Osteoblast (primary cell): ENCODE measurements around the gene SFRP5. TPM values are rescaled to one million over a fixed set of nuclear protein-coding genes. Genes with fewer than 3 reads are reported as not detected.
A peak's percentile ranks its signal among the peaks of the same experiment; 100 is the strongest.

Source experiments
- DNase-seq: peaks from one replicate; pipeline ENCODE4 v3.0.0; 2011; ENCODE audit warnings: low spot score, mixed read lengths; ENCODE audit not compliant: insufficient read length; ENCODE audit errors: missing footprints
- H2AFZ ChIP-seq: 2 replicates; pipeline ENCODE4 v1.6.0; 2011; ENCODE audit warnings: mild to moderate bottlenecking, low read length
- H3K27ac ChIP-seq: 2 replicates; pipeline ENCODE4 v1.5.1; 2011; ENCODE audit warnings: mild to moderate bottlenecking, low read depth, low read length, moderate library complexity
- H3K27me3 ChIP-seq: 2 replicates; pipeline ENCODE4 v1.6.0; 2012; ENCODE audit warnings: mild to moderate bottlenecking, control low read depth, inconsistent platforms, low read length, moderate library complexity; ENCODE audit not compliant: insufficient read depth
- H3K36me3 ChIP-seq: 2 replicates; pipeline ENCODE4 v1.5.1; 2011; ENCODE audit warnings: mild to moderate bottlenecking, low read length, control low read depth, moderate library complexity; ENCODE audit not compliant: insufficient read depth
- H3K4me1 ChIP-seq: 2 replicates; pipeline ENCODE4 v1.5.1; 2011; ENCODE audit warnings: mild to moderate bottlenecking, low read length, control low read depth, moderate library complexity; ENCODE audit not compliant: insufficient read depth
- H3K4me2 ChIP-seq: 2 replicates; pipeline ENCODE4 v1.6.0; 2011; ENCODE audit warnings: mild to moderate bottlenecking, low read length; ENCODE audit not compliant: insufficient read depth
- H3K4me3 ChIP-seq: fragments of 200-600 bp; sonication (generic); 3 replicates; pipeline ENCODE4 v1.5.1; 2012; ENCODE audit warnings: mild to moderate bottlenecking, low read length, inconsistent platforms; ENCODE audit not compliant: insufficient read depth
- H3K79me2 ChIP-seq: 2 replicates; pipeline ENCODE4 v1.6.0; 2012; ENCODE audit warnings: mild to moderate bottlenecking, low read length, control low read depth, inconsistent platforms; ENCODE audit not compliant: insufficient read depth
- H3K9me3 ChIP-seq: 2 replicates; pipeline ENCODE4 v1.5.1; 2011; ENCODE audit warnings: low read depth, low read length, control low read depth
- H4K20me1 ChIP-seq: 2 replicates; pipeline ENCODE4 v1.6.0; 2012; ENCODE audit warnings: mild to moderate bottlenecking, low read length, control low read depth; ENCODE audit not compliant: insufficient read depth
- total RNA-seq: library from RNA; depleted of rRNA; stranded (reverse); fragments of >200 nt; gene quantifications from 2 replicates; pipeline ENCODE4 v1.2.3, GENCODE V29; 2012
- TF ChIP-seq, protein P1 (sequence below): IDR thresholded peaks from 2 replicates; pipeline ENCODE4 v1.5.1; 2011; ENCODE audit warnings: mild to moderate bottlenecking, low read depth, low read length, moderate library complexity; ENCODE audit errors: extremely low read depth

SFRP5 gene
- total RNA-seq, 1 donor: not detected

DNA sequence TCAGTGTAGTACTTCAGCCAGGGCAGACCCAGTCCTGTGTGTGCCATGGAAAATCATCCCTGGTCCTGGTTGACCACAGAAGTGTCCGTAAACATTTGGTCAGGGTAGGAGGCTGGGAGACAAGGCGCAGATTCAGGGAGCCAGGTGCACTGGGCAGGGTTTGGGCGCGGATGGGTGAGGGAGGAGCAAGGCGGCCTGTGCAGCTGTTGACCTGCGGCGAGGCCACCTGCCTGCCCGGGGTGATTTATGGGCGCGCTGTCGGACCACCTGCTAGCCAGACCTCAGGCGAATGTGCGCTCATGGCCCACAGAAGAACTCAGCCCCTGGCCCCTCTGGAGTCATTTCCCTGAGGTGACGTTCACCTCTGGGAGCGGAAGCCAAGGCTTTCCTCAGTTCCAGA, 6.6 kb downstream of the SFRP5 start:
- Histone ChIP-seq H3K36me3 (peaks cover 10% of the 10 kb centered on the region), H3K27ac (no peak overlapping the region), H2AFZ (no peak overlapping the region), H3K4me2 (no peak overlapping the region), H3K9me3 (no peaks in the 10 kb centered on the region), H3K4me3 (no peak overlapping the region), H4K20me1 (peaks cover 11% of the 10 kb centered on the region), H3K4me1 (no peaks in the 10 kb centered on the region), H3K27me3 (peaks cover 10% of the 10 kb centered on the region), H3K79me2 (no peaks in the 10 kb centered on the region)
- TF ChIP-seq, protein P1, sequence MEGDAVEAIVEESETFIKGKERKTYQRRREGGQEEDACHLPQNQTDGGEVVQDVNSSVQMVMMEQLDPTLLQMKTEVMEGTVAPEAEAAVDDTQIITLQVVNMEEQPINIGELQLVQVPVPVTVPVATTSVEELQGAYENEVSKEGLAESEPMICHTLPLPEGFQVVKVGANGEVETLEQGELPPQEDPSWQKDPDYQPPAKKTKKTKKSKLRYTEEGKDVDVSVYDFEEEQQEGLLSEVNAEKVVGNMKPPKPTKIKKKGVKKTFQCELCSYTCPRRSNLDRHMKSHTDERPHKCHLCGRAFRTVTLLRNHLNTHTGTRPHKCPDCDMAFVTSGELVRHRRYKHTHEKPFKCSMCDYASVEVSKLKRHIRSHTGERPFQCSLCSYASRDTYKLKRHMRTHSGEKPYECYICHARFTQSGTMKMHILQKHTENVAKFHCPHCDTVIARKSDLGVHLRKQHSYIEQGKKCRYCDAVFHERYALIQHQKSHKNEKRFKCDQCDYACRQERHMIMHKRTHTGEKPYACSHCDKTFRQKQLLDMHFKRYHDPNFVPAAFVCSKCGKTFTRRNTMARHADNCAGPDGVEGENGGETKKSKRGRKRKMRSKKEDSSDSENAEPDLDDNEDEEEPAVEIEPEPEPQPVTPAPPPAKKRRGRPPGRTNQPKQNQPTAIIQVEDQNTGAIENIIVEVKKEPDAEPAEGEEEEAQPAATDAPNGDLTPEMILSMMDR: no peak
- DNase-seq: peak; percentile 59

DNA sequence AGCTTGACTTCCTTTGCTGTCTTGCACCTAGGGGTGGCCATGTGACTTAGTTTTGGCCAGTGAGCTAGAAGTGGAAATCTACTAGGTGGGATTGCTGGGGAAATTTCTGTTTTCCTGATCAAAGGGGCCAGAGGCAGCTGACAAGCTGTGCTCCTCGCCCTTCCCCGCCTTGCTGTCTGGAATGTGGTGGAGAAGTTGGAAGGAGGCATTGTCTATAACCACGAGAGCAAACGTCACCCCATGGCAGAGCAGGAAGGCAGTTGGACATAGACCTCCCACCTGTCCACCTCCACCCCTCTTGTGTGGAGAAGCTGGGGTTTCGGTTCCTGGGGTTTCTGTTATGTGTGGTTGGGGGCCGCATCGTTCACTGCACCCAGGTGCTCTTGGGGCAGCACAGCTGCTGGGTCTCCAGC, 7.3 kb downstream of the SFRP5 start:
- no peaks in the 10 kb centered on the region for H3K4me1 ChIP-seq
- peaks cover 17% of the 10 kb centered on the region for H3K36me3 ChIP-seq
- H3K4me3 ChIP-seq: no peak overlapping the region
- H3K79me2 ChIP-seq: no peaks in the 10 kb centered on the region
- H3K27me3 ChIP-seq: peaks cover 5% of the 10 kb centered on the region
- H3K27ac ChIP-seq: no peak overlapping the region
- peaks cover 17% of the 10 kb centered on the region for H4K20me1 ChIP-seq
- H2AFZ ChIP-seq: no peak overlapping the region
- H3K9me3 ChIP-seq: no peaks in the 10 kb centered on the region
- no peak overlapping the region for H3K4me2 ChIP-seq
- DNase-seq: peak; percentile 71
- TF ChIP-seq, protein P1: no peak

DNA sequence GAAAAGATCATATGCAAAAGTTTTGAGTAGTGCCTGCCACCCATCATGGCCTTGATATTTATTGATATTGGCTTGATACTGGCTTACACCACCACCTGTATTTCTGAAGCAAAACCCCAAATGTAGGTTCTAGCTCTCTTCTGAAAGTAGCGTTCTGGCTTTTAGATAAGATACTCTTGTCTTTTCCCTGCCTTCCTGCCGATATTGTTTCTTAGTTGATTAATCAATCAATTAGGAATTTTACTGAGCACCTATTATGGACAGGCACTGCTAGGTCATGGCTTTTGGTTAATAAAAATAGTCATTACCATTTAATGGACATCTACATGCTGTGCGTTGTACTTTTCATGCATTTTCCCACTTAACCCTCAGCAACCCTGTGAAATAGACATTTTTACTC, 7.9 kb downstream of the SFRP5 start:
- H3K4me3 ChIP-seq: no peak overlapping the region
- H3K27me3 ChIP-seq: no peaks in the 10 kb centered on the region
- H3K4me1 ChIP-seq: no peaks in the 10 kb centered on the region
- no peak overlapping the region for H3K4me2 ChIP-seq
- DNase-seq: peak; percentile 63
- peaks cover 22% of the 10 kb centered on the region for H3K36me3 ChIP-seq
- H3K27ac ChIP-seq: no peak overlapping the region
- no peak overlapping the region for H2AFZ ChIP-seq
- no peaks in the 10 kb centered on the region for H3K9me3 ChIP-seq
- peaks cover 16% of the 10 kb centered on the region for H4K20me1 ChIP-seq
- H3K79me2 ChIP-seq: no peaks in the 10 kb centered on the region
- TF ChIP-seq, protein P1: no peak

DNA sequence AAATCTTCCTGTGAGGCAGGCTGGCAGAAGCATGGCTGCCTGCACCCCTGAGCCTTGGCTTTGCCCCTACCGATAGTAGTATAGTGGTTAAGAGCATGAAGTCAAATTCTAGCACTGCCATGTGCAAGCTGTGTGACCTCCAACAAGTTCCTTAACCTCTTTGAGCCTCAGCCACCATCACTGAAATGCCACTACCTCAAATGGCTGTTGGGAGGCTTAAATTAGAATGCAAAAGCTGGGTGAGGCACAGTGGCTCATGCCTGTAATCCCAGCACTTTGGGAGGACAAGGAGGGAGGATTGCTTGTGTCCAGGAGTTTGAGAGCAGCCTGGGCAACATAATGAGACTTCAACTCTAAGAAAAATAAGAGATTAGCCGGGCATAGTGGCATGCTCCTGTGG, 8.4 kb downstream of the SFRP5 start:
- Histone ChIP-seq H3K4me1 (no peaks in the 10 kb centered on the region), H3K4me2 (no peak overlapping the region), H3K9me3 (no peaks in the 10 kb centered on the region), H3K27ac (no peak overlapping the region), H3K79me2 (no peaks in the 10 kb centered on the region), H3K27me3 (no peaks in the 10 kb centered on the region), H3K4me3 (no peak overlapping the region), H4K20me1 (peaks cover 16% of the 10 kb centered on the region), H3K36me3 (peaks cover 24% of the 10 kb centered on the region), H2AFZ (no peak overlapping the region)
- no peak for DNase-seq
- TF ChIP-seq, protein P1: no peak
